ENCODE results near the gene PNPO.

GRCh38 chr17:47935961-47936360 is 5.4 kb upstream of the PNPO start:
- TF ChIP-seq CBX5 (IDR thresholded peaks at IDR 0.05; ENCODE audit: low read depth, low read length) = no peak
- no peak for TF ChIP-seq EP300 (IDR thresholded peaks at IDR 0.05; ENCODE audit: borderline replicate concordance in 1 of 2, low read depth in 2 of 2, low read length in 2 of 2)

Data from H1 (cell line).